ENCODE measurements around the gene FASTKD2. TPM values are rescaled to one million over a fixed set of nuclear protein-coding genes. Genes with fewer than 3 reads are reported as not detected.

The FASTKD2 gene
- total RNA-seq, 2 donors from 2014 or later = 19.5 to 21.4 TPM

DNA sequence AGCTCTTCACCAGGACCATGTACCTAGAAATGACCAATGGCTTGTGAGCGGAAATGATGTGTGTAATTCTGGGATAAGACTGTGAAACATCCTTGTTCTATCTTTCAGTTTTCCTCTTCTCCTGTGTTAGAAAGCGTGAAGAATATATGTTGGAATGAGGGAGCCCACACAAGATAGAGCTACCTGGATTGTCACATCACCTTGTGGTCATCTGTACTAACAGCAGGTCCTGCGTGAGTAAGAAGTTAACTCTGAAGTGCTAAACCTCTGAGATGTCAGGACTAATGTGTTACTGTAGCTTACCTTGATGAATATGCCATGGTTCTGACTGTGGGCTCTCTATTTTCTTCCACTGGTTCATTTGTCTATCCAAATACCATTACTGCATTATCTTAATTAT lies 75.6 kb downstream of the FASTKD2 start:
- WGBS = 81% methylated on average over 3 of the region's 3 CpGs
- Histone ChIP-seq H3K27me3 (replicated peaks; ENCODE audit: insufficient read depth) (no peaks in the 10 kb centered on the region), H3K4me3 (no peak overlapping the region), H3K4me1 (replicated peaks) (no peaks in the 10 kb centered on the region), H3K36me3 (no peaks in the 10 kb centered on the region), H3K27ac (no peak overlapping the region), H3K9me3 (no peaks in the 10 kb centered on the region)
- no peak for DNase-seq (ENCODE audit: low spot score)
- TF ChIP-seq, protein P1, sequence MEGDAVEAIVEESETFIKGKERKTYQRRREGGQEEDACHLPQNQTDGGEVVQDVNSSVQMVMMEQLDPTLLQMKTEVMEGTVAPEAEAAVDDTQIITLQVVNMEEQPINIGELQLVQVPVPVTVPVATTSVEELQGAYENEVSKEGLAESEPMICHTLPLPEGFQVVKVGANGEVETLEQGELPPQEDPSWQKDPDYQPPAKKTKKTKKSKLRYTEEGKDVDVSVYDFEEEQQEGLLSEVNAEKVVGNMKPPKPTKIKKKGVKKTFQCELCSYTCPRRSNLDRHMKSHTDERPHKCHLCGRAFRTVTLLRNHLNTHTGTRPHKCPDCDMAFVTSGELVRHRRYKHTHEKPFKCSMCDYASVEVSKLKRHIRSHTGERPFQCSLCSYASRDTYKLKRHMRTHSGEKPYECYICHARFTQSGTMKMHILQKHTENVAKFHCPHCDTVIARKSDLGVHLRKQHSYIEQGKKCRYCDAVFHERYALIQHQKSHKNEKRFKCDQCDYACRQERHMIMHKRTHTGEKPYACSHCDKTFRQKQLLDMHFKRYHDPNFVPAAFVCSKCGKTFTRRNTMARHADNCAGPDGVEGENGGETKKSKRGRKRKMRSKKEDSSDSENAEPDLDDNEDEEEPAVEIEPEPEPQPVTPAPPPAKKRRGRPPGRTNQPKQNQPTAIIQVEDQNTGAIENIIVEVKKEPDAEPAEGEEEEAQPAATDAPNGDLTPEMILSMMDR (IDR thresholded peaks at IDR 0.05) = no peak
- TF ChIP-seq POLR2A (IDR thresholded peaks at IDR 0.05) (no peak), POLR2AphosphoS5 (IDR thresholded peaks at IDR 0.05) (no peak)
- intact Hi-C loops (cut with DNase I) = no loop called here

Small RNA genes lying within 50 kb of the gene (microRNA-seq; reads per million reads assigned to microRNA genes)
- gene MIR3130-1 (not detected), gene MIR3130-2 (not detected)

Small RNA genes lying within 50 kb of the gene (small RNA-seq; reads per million reads assigned to genes)
- gene MIR3130-2 = 0 reads per million in 2 donors

Other genes with a start within 250 kb of the FASTKD2 start
- gene FAM237A, start 123.1 kb upstream of the FASTKD2 start, total RNA-seq = not detected
- gene DYTN, start 47.2 kb upstream of the FASTKD2 start, total RNA-seq = not detected
- 1 to 10 TPM in 1 of 2 donors, under 1 TPM in 1; 0.82 to 6.2 TPM for gene MDH1B, start 278 bp upstream of the FASTKD2 start, total RNA-seq
- 1 to 10 TPM in 1 of 2 donors, not detected in 1; 2.5 TPM for gene CPO, start 173.9 kb downstream of the FASTKD2 start, total RNA-seq

All from prostate gland (tissue), 2 donors.